HEK293 (cell line): ENCODE results near the gene ALOX15B.

Experiments used
- CTCF ChIP-seq: fragments of 450-650 bp; formaldehyde crosslinking; IDR thresholded peaks from 2 replicates; pipeline ENCODE4 v1.5.1; 2016; ENCODE audit warnings: missing biosample characterization, missing genetic modification characterization
- KLF16 ChIP-seq: fragments of 450-650 bp; formaldehyde crosslinking; IDR thresholded peaks from 2 replicates; pipeline ENCODE4 v1.5.1; 2017; ENCODE audit warnings: missing biosample characterization, missing genetic modification characterization
- MEIS1 ChIP-seq: sonication (generic); formaldehyde crosslinking; IDR thresholded peaks from 2 replicates; pipeline ENCODE4 v1.8.1; 2022; ENCODE audit warnings: missing genetic modification reagents, mild to moderate bottlenecking, borderline replicate concordance
- PRDM1 ChIP-seq: fragments of 450-650 bp; formaldehyde crosslinking; IDR thresholded peaks from 2 replicates; pipeline ENCODE4; 2016; ENCODE audit warnings: missing biosample characterization, missing genetic modification characterization
- SETDB1 ChIP-seq: IDR thresholded peaks from one replicate; pipeline ENCODE4 v1.6.1; 2017; ENCODE audit warnings: mild to moderate bottlenecking, low read length, moderate library complexity, mixed read lengths; ENCODE audit not compliant: insufficient read length
- TCF7L2 ChIP-seq: IDR thresholded peaks from 2 replicates; pipeline ENCODE4 v1.6.1; 2011; ENCODE audit warnings: low read depth, mild to moderate bottlenecking, inconsistent platforms, low read length, moderate library complexity, borderline replicate concordance
- ZBTB17 ChIP-seq: fragments of 450-650 bp; formaldehyde crosslinking; IDR thresholded peaks from 2 replicates; pipeline ENCODE4 v1.5.1; 2016; ENCODE audit warnings: missing biosample characterization, missing genetic modification characterization
- ZBTB44 ChIP-seq: fragments of 450-650 bp; IDR thresholded peaks from 2 replicates; pipeline ENCODE4 v1.5.1; 2018; ENCODE audit warnings: missing biosample characterization, mild to moderate bottlenecking, missing genetic modification characterization
- ZNF548 ChIP-seq: fragments of 450-650 bp; formaldehyde crosslinking; IDR thresholded peaks from 2 replicates; pipeline ENCODE4 v1.5.1; 2016; ENCODE audit warnings: missing biosample characterization, missing genetic modification characterization
- ZNF558 ChIP-seq: fragments of 450-650 bp; formaldehyde crosslinking; IDR thresholded peaks from 2 replicates; pipeline ENCODE4 v1.5.1; 2016; ENCODE audit warnings: missing biosample characterization, missing genetic modification characterization
- ZNF560 ChIP-seq: fragments of 450-650 bp; formaldehyde crosslinking; IDR thresholded peaks from 2 replicates; pipeline ENCODE4 v1.5.1; 2017; ENCODE audit warnings: missing biosample characterization, missing genetic modification characterization, borderline replicate concordance
- ZNF654 ChIP-seq: fragments of 450-650 bp; formaldehyde crosslinking; IDR thresholded peaks from 2 replicates; pipeline ENCODE4 v1.5.1; 2016; ENCODE audit warnings: low read depth, missing biosample characterization, missing genetic modification characterization
- ZNF791 ChIP-seq: fragments of 450-650 bp; formaldehyde crosslinking; IDR thresholded peaks from 2 replicates; pipeline ENCODE4 v1.5.1; 2016; ENCODE audit warnings: missing biosample characterization, missing genetic modification characterization
- ZXDB ChIP-seq: fragments of 450-650 bp; formaldehyde crosslinking; IDR thresholded peaks from 2 replicates; pipeline ENCODE4 v1.5.1; 2016; ENCODE audit warnings: missing biosample characterization, missing genetic modification characterization

GRCh38 chr17:8055851-8056231, 17.0 kb downstream of the ALOX15B start:
- TF ChIP-seq CTCF (tag by site-specific recombination) (no peak), MEIS1 (no peak), SETDB1 (no peak), ZNF654 (tag by site-specific recombination) (no peak), ZNF548 (no peak), ZBTB17 (tag by site-specific recombination) (no peak), KLF16 (no peak), ZNF558 (tag by site-specific recombination) (no peak), TCF7L2 (no peak), ZNF791 (tag by site-specific recombination) (no peak), PRDM1 (tag by site-specific recombination) (no peak), ZNF560 (tag by site-specific recombination) (no peak), ZBTB44 (tag by site-specific recombination) (no peak), ZXDB (tag by site-specific recombination) (no peak)
